HCT116 (cell line): ENCODE results near the gene PRKAR1A. TPM values are rescaled to one million over a fixed set of nuclear protein-coding genes. Genes with fewer than 3 reads are reported as not detected.

ENCODE experiments used
- ATAC-seq: fragments of 200-7000 bp; cut with Tn5 transposase; 2 replicates; pipeline ENCODE4 v1.9.1; 2020; ENCODE audit warnings: mild to moderate bottlenecking, moderate library complexity
- BruUV-seq: library from RNA; stranded (reverse); fragments of 400-500 nt; replicated peaks from 2 replicates; lab custom pipeline; 2021; lab: Mats Ljungman, UMichigan
- CTCF ChIA-PET: fragments of 300-600 bp; sonication (Branson Sonifier 250); formaldehyde crosslinking; loops from one replicate; lab custom pipeline; 2021; ENCODE audit warnings: antibody characterized with exemption; lab: Charles Lee
- POLR2A ChIA-PET: fragments of 300-600, 350-600 bp; sonication (Branson Sonifier 250); formaldehyde crosslinking; loops from one replicate; lab custom pipeline; 2021; ENCODE audit warnings: antibody characterized with exemption; lab: Charles Lee
- RAD21 ChIA-PET, 2 experiments: fragments of 300-600 bp; sonication (Branson Sonifier 250); formaldehyde crosslinking; loops; one replicate each; lab custom pipeline; 2023; ENCODE audit warnings: low total read pairs in 2 of 2; ENCODE audit not compliant: uncharacterized antibody in 2 of 2, unreplicated experiment in 2 of 2, low non-redundant PET in 1 of 2; lab: Charles Lee
- DNase-seq: peaks from one replicate; pipeline ENCODE4 v3.0.0-alpha.2; 2010; ENCODE audit warnings: low read depth, low spot score
- H2AFZ ChIP-seq: fragments of 200-600 bp; shearing (Covaris generic), sonication (generic); 2 replicates; pipeline ENCODE4 v1.6.1; 2017; ENCODE audit warnings: low read depth, mixed run types, mixed read lengths, antibody characterized with exemption, low read length; ENCODE audit not compliant: poor library complexity, severe bottlenecking
- H3K27ac ChIP-seq: 2 replicates; pipeline ENCODE4 v1.5.1; 2012; ENCODE audit warnings: low read depth, low read length
- H3K27me3 ChIP-seq: fragments of 200-600 bp; sonication (generic); 2 replicates; pipeline ENCODE4 v1.6.1; 2016; ENCODE audit warnings: mixed run types, low read length, mixed read lengths; ENCODE audit not compliant: insufficient read depth
- H3K36me3 ChIP-seq, 2 experiments: fragments of 200-500 bp in 1 of 2; fragments of 200-600 bp in 1 of 2; sonication (Bioruptor generic) in 1 of 2; sonication (generic) in 1 of 2; 2 replicates each; pipeline versions ENCODE4 v1.5.1 to v1.6.1; 2014 to 2016; ENCODE audit warnings: low read length in 2 of 2, inconsistent platforms in 1 of 2, mixed read lengths in 1 of 2, mixed run types in 1 of 2; ENCODE audit not compliant: insufficient read depth in 2 of 2, control insufficient read depth in 1 of 2
- H3K4me1 ChIP-seq, 2 experiments: fragments of 200-600 bp in 1 of 2; sonication (generic) in 1 of 2; 2 replicates each; pipeline versions ENCODE4 v1.5.1 to v1.6.1; 2012 to 2017; ENCODE audit warnings: low read length in 2 of 2, inconsistent platforms in 1 of 2, mild to moderate bottlenecking in 1 of 2, mixed read lengths in 1 of 2, mixed run types in 1 of 2, moderate library complexity in 1 of 2; ENCODE audit not compliant: insufficient read depth in 2 of 2, control insufficient read depth in 1 of 2
- H3K4me2 ChIP-seq: fragments of 200-600 bp; sonication (generic); 2 replicates; pipeline ENCODE4 v1.6.1; 2017; ENCODE audit warnings: mixed run types, low read length, mixed read lengths
- H3K4me3 ChIP-seq, 2 experiments: fragments of 200-600 bp in 1 of 2; sonication (generic) in 1 of 2; replicated peaks in 1 of 2; 2 replicates each; pipeline ENCODE4 v1.5.1; 2011 to 2016; ENCODE audit warnings: low read length in 2 of 2, control low read depth in 1 of 2, low read depth in 1 of 2, mild to moderate bottlenecking in 1 of 2, mixed read lengths in 1 of 2, mixed run types in 1 of 2
- H3K79me2 ChIP-seq: fragments of 200-600 bp; sonication (generic); 2 replicates; pipeline ENCODE4 v1.6.1; 2017; ENCODE audit warnings: mild to moderate bottlenecking, mixed run types, low read length, moderate library complexity, mixed read lengths; ENCODE audit not compliant: insufficient read depth
- H3K9ac ChIP-seq: fragments of 200-600 bp; sonication (generic); 2 replicates; pipeline ENCODE4 v1.6.1; 2016; ENCODE audit warnings: low read length, mixed read lengths
- H3K9me2 ChIP-seq: fragments of 200-600 bp; sonication (generic), shearing (Covaris generic); 2 replicates; pipeline ENCODE4 v1.6.1; 2017; ENCODE audit warnings: mixed run types, mild to moderate bottlenecking, moderate library complexity; ENCODE audit not compliant: insufficient read depth
- H3K9me3 ChIP-seq, 2 experiments: fragments of 200-500 bp in 1 of 2; fragments of 200-600 bp in 1 of 2; sonication (Bioruptor generic) in 1 of 2; sonication (generic) in 1 of 2; 2 replicates each; pipeline ENCODE4 v1.6.1; 2014 to 2017; ENCODE audit warnings: low read length in 2 of 2, mixed read lengths in 2 of 2, inconsistent platforms in 1 of 2, low read depth in 1 of 2, mild to moderate bottlenecking in 1 of 2, mixed run types in 1 of 2, moderate library complexity in 1 of 2; ENCODE audit not compliant: control insufficient read depth in 1 of 2, insufficient read depth in 1 of 2
- H4K20me1 ChIP-seq: fragments of 200-600 bp; sonication (generic), shearing (Covaris generic); 2 replicates; pipeline ENCODE4 v1.6.1; 2017; ENCODE audit warnings: mixed run types, mild to moderate bottlenecking, moderate library complexity; ENCODE audit not compliant: insufficient read depth
- CBX3 ChIP-seq: IDR thresholded peaks from 2 replicates; pipeline ENCODE4 v1.6.1; 2012; ENCODE audit warnings: low read depth
- CEBPB ChIP-seq: IDR thresholded peaks from 2 replicates; pipeline ENCODE4 v1.6.1; 2012; ENCODE audit warnings: low read depth
- CTCF ChIP-seq, 3 experiments: fragments of 200-600 bp in 1 of 3; sonication (generic) in 1 of 3; IDR thresholded peaks in 2 of 3; conservative IDR thresholded peaks in 1 of 3; 2 replicates each; pipeline ENCODE4 v1.5.1; 2012 to 2017; ENCODE audit warnings: low read depth in 2 of 3, low read length in 2 of 3, antibody characterized with exemption in 1 of 3, borderline replicate concordance in 1 of 3, control low read depth in 1 of 3, mild to moderate bottlenecking in 1 of 3, mixed read lengths in 1 of 3, mixed run types in 1 of 3, moderate library complexity in 1 of 3; ENCODE audit not compliant: insufficient read depth in 1 of 3
- ELF1 ChIP-seq: IDR thresholded peaks from 2 replicates; pipeline ENCODE4 v1.6.1; 2012; ENCODE audit warnings: low read depth, borderline replicate concordance
- EZH2phosphoT487 ChIP-seq: fragments of 200-600 bp; IDR thresholded peaks from 2 replicates; pipeline ENCODE4 v1.6.1; 2018; ENCODE audit warnings: antibody characterized with exemption, borderline replicate concordance
- JUND ChIP-seq: IDR thresholded peaks from 2 replicates; pipeline ENCODE4 v1.6.1; 2012
- MAX ChIP-seq: IDR thresholded peaks from 2 replicates; pipeline ENCODE4 v1.6.1; 2012
- POLR2A ChIP-seq: IDR thresholded peaks from 2 replicates; pipeline ENCODE4 v1.7.0; 2011; ENCODE audit warnings: borderline replicate concordance; ENCODE audit not compliant: insufficient read depth, insufficient read length; ENCODE audit errors: extremely low read depth
- RAD21 ChIP-seq: IDR thresholded peaks from 2 replicates; pipeline ENCODE4 v1.6.1; 2012; ENCODE audit warnings: low read depth, mild to moderate bottlenecking
- REST ChIP-seq: IDR thresholded peaks from 2 replicates; pipeline ENCODE4 v1.6.1; 2012; ENCODE audit warnings: low read depth
- SIN3A ChIP-seq: IDR thresholded peaks from 2 replicates; pipeline ENCODE4 v1.6.1; 2012; ENCODE audit warnings: low read depth
- SRF ChIP-seq: IDR thresholded peaks from 2 replicates; pipeline ENCODE4 v1.6.1; 2012; ENCODE audit warnings: low read depth
- ZBTB33 ChIP-seq: IDR thresholded peaks from 2 replicates; pipeline ENCODE4 v1.6.1; 2011; ENCODE audit warnings: mild to moderate bottlenecking, low read length, moderate library complexity; ENCODE audit not compliant: insufficient replicate concordance; ENCODE audit errors: extremely low read depth
- ZFX ChIP-seq: fragments of 450-650 bp; IDR thresholded peaks from 2 replicates; pipeline ENCODE4 v1.6.1; 2017
- ZNF274 ChIP-seq: fragments of 200-500 bp; sonication (Bioruptor generic); IDR thresholded peaks from 2 replicates; pipeline ENCODE4 v1.6.1; 2014; ENCODE audit warnings: mild to moderate bottlenecking, low read depth, low read length, inconsistent platforms
- intact Hi-C: fragments of 100-400 bp; cut with micrococcal nuclease; formaldehyde crosslinking; loops from 2 replicates; pipeline ENCODE4 v1.10.0; 2022
- total RNA-seq: library from RNA; stranded (reverse); gene quantifications from one replicate; pipeline ENCODE4 v1.2.1, GENCODE V29; 2021; ENCODE audit not compliant: unreplicated experiment

The PRKAR1A gene
- total RNA-seq, 1 experiment from 2014 or later = 295 TPM

GRCh38 chr17:68522266-68522665, 10.0 kb downstream of the PRKAR1A start (continued):
- TF ChIP-seq CTCF (IDR thresholded peaks at IDR 0.05 in 2 of 3, conservative IDR thresholded peaks at IDR 0.05 in 1 of 3; ENCODE audit: borderline replicate concordance in 1 of 3, insufficient read depth in 1 of 3, low read depth in 2 of 3, low read length in 2 of 3) (no peak), SRF (no peak), ZNF274 (no peak), ELF1 (no peak), CEBPB (no peak)

- Histone ChIP-seq H4K20me1 (peaks cover 8% of the 10 kb centered on the region; the same call in 1 of the 2 replicates), H3K27ac (no peak overlapping the region), H3K79me2 (peaks cover 16% of the 10 kb centered on the region), H3K36me3 (peaks cover 72 to 91% of the 10 kb centered on the region in 2 experiments), H3K27me3 (no peaks in the 10 kb centered on the region), H3K4me1 (no peaks in the 10 kb centered on the region), H3K4me3 (no peak overlapping the region), H3K9me3 (no peaks in the 10 kb centered on the region), H3K4me2 (no peak overlapping the region), H2AFZ (no peak overlapping the region), H3K9ac (no peak overlapping the region), H3K9me2 (no peaks in the 10 kb centered on the region)
- no peak for DNase-seq
- BruUV-seq = no TSS peak
- ChIA-PET POLR2A (no interaction called here), RAD21 (no interaction called here), CTCF (interaction anchor here (1.2 kb wide), 1 partner anchor 214 kb away, joined by 3 read pairs; no protein-coding TSS in a partner anchor)
- intact Hi-C loops = no loop called here
- no peak for ATAC-seq
- TF ChIP-seq CEBPB = no peak
- TF ChIP-seq MAX = no peak
- no peak for TF ChIP-seq RAD21
- TF ChIP-seq EZH2phosphoT487 = no peak
- TF ChIP-seq POLR2A = no peak
- TF ChIP-seq ZNF274 = no peak
- no peak for TF ChIP-seq SRF
- TF ChIP-seq SIN3A = no peak
- TF ChIP-seq JUND = no peak
- no peak for TF ChIP-seq REST
- TF ChIP-seq ZBTB33 = no peak
- no peak for TF ChIP-seq CTCF (IDR thresholded peaks at IDR 0.05 in 2 of 3, conservative IDR thresholded peaks at IDR 0.05 in 1 of 3; ENCODE audit: borderline replicate concordance in 1 of 3, insufficient read depth in 1 of 3, low read depth in 2 of 3, low read length in 2 of 3)
- TF ChIP-seq CBX3 = no peak
- TF ChIP-seq ZFX = no peak
These were observed 14.3 kb downstream of the PRKAR1A start for GRCh38 chr17:68526548-68526947.
